A673 (cell line): ENCODE measurements around the gene KLK4.

Experiments
- CTCF ChIP-seq: fragments of 300-800, 200-600 bp; sonication (generic); conservative IDR thresholded peaks from 2 replicates; pipeline ENCODE4 v1.5.1; 2017; ENCODE audit warnings: low read depth, mild to moderate bottlenecking, antibody characterized with exemption, low read length, moderate library complexity, mixed read lengths
- EZH2 ChIP-seq: fragments of 200-600 bp; sonication (generic); IDR thresholded peaks from 2 replicates; pipeline ENCODE4 v1.6.1; 2017; ENCODE audit warnings: borderline replicate concordance, low read depth, mild to moderate bottlenecking, mixed read lengths, antibody characterized with exemption, low read length; ENCODE audit not compliant: poor library complexity, severe bottlenecking

GRCh38 chr19:50861496-50862286 is 49.5 kb downstream of the KLK4 start:
- TF ChIP-seq CTCF (no peak), EZH2 (no peak)
